ENCODE results near the gene C1orf141.

DNA sequence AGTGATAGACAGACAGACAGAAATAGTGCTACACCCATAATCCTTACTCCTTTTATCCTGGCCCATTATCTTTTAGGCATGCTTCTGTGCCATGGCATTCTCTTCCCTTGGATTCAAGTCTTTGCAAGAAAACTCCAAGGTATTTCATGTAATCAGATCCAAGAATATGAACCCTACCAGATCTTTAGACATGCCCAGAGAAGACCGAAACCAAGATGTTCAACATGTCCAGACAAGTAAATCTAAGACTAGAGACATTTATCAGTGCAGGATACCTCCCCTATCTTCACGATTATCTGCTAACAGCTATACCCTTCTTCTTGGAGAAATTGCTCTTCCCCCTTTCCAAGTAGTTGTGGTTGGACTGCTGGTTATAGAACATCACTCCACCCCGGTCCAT is 11.8 kb upstream of the C1orf141 start:
- TF ChIP-seq, protein P1, sequence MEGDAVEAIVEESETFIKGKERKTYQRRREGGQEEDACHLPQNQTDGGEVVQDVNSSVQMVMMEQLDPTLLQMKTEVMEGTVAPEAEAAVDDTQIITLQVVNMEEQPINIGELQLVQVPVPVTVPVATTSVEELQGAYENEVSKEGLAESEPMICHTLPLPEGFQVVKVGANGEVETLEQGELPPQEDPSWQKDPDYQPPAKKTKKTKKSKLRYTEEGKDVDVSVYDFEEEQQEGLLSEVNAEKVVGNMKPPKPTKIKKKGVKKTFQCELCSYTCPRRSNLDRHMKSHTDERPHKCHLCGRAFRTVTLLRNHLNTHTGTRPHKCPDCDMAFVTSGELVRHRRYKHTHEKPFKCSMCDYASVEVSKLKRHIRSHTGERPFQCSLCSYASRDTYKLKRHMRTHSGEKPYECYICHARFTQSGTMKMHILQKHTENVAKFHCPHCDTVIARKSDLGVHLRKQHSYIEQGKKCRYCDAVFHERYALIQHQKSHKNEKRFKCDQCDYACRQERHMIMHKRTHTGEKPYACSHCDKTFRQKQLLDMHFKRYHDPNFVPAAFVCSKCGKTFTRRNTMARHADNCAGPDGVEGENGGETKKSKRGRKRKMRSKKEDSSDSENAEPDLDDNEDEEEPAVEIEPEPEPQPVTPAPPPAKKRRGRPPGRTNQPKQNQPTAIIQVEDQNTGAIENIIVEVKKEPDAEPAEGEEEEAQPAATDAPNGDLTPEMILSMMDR (IDR thresholded peaks at IDR 0.05): no peak
- TF ChIP-seq POLR2A (IDR thresholded peaks at IDR 0.05; ENCODE audit: low read depth) (no peak), POLR2AphosphoS5 (IDR thresholded peaks at IDR 0.05) (no peak), EP300 (IDR thresholded peaks at IDR 0.05) (no peak)
